SU-DHL-6 (cell line): Measurements from ENCODE around the gene EVL.

Source experiments
- H2AFZ ChIP-seq: fragments of 200-600 bp; sonication (generic); 2 replicates; pipeline ENCODE4 v1.6.1; 2014; ENCODE audit warnings: low read depth, mild to moderate bottlenecking, moderate library complexity, mixed read lengths, antibody characterized with exemption, low read length; ENCODE audit not compliant: severe bottlenecking
- H3F3A ChIP-seq: fragments of 200-600 bp; shearing (Covaris generic); 2 replicates; pipeline ENCODE4 v1.6.0; 2016; ENCODE audit warnings: antibody characterized with exemption, mild to moderate bottlenecking; ENCODE audit not compliant: insufficient read depth
- H3K27ac ChIP-seq: fragments of 200-600 bp; sonication (generic); 2 replicates; pipeline ENCODE4 v1.5.1; 2016; ENCODE audit warnings: low read depth, mild to moderate bottlenecking, low read length, moderate library complexity, mixed read lengths
- H3K27me3 ChIP-seq: fragments of 200-600 bp; sonication (generic), shearing (Covaris generic); 2 replicates; pipeline ENCODE4 v1.6.0; 2014; ENCODE audit warnings: mild to moderate bottlenecking, low read length
- H3K36me3 ChIP-seq: fragments of 200-600 bp; sonication (generic); 2 replicates; pipeline ENCODE4 v1.6.1; 2014; ENCODE audit warnings: mild to moderate bottlenecking, low read length, mixed read lengths
- H3K4me2 ChIP-seq: fragments of 300-600, 200-600 bp; shearing (Covaris generic), sonication (generic); 2 replicates; pipeline ENCODE4 v1.6.0; 2014; ENCODE audit warnings: low read length, low read depth, mild to moderate bottlenecking; ENCODE audit not compliant: poor library complexity, severe bottlenecking
- H3K4me3 ChIP-seq: fragments of 200-600 bp; sonication (generic); 2 replicates; pipeline ENCODE4 v1.5.1; 2014; ENCODE audit warnings: antibody characterized with exemption, low read length, mild to moderate bottlenecking, mixed read lengths; ENCODE audit not compliant: insufficient read depth, poor library complexity, severe bottlenecking
- H3K79me2 ChIP-seq: fragments of 200-600 bp; sonication (generic); 2 replicates; pipeline ENCODE4 v1.6.1; 2014; ENCODE audit warnings: mild to moderate bottlenecking, low read length, moderate library complexity; ENCODE audit not compliant: insufficient read depth
- H3K9ac ChIP-seq: fragments of 200-600 bp; sonication (generic); 2 replicates; pipeline ENCODE4 v1.7.0; 2014; ENCODE audit warnings: mild to moderate bottlenecking, low read length
- H3K9me2 ChIP-seq: fragments of 200-600 bp; sonication (generic); replicated peaks from 2 replicates; pipeline ENCODE4 v1.6.1; 2014; ENCODE audit warnings: low read length; ENCODE audit not compliant: insufficient read depth
- H3K9me3 ChIP-seq: fragments of 200-600 bp; sonication (generic); 2 replicates; pipeline ENCODE4 v1.6.1; 2014; ENCODE audit warnings: low read length, mixed read lengths; ENCODE audit not compliant: insufficient read depth
- H4K20me1 ChIP-seq: fragments of 200-600 bp; sonication (generic); 2 replicates; pipeline ENCODE4 v1.6.1; 2014; ENCODE audit warnings: low read depth, mild to moderate bottlenecking, antibody characterized with exemption, low read length, moderate library complexity, mixed read lengths
- EZH2phosphoT487 ChIP-seq: fragments of 200-600 bp; sonication (generic), shearing (Covaris generic); conservative IDR thresholded peaks from 2 replicates; pipeline ENCODE4 v1.6.1; 2018; ENCODE audit warnings: mild to moderate bottlenecking, antibody characterized with exemption, low read length, moderate library complexity, mixed read lengths
- TF ChIP-seq, protein P1 (sequence below): fragments of 200-600 bp; sonication (generic); IDR thresholded peaks from one replicate; pipeline ENCODE4 v1.5.1; 2017; ENCODE audit warnings: antibody characterized with exemption, mild to moderate bottlenecking, low read length, moderate library complexity; ENCODE audit not compliant: insufficient read depth, poor library complexity, severe bottlenecking

EVL gene

DNA sequence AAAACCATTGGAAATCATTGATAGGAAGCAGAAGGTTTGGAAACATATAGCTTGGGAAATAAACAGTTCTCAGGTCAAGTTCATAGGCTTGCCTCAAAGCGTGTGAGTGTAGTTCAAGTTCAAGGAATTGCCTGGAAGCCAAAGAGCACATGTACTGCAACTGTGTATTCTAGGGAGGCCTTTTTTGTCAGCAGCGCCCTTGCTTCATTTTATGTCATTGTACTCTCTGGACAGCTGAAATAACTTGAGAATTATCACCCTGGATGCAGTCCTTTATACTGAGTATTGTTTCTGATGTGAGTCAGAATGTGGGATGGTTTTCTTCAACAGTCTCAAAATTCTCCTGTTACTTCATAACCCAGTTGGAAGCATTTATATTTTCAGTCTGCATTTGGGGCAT lies 16.0 kb upstream of the EVL start:
- H3K4me3 ChIP-seq, result no peak overlapping the region

DNA sequence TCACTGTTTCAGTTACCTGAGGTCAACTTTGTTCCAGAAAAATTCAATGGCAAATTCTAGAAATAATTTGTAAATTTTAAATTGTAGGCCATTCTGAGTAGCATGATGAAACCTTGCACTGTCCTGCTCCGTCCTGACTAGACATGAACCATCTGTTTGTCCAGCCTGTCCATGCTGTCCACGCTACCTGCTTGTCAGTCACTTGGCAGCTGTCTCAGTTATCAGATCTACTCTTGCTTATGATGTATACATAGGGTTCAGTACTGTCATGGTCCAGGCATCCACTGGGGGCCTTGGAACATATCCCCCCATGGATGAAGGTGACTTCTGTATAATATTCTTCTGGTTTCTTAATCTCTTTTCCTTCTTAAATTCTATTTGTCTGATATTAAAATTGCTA lies 14.1 kb upstream of the EVL start:
- no peak overlapping the region for H3K4me3 ChIP-seq
- no peak for TF ChIP-seq EZH2phosphoT487
- TF ChIP-seq, protein P1, sequence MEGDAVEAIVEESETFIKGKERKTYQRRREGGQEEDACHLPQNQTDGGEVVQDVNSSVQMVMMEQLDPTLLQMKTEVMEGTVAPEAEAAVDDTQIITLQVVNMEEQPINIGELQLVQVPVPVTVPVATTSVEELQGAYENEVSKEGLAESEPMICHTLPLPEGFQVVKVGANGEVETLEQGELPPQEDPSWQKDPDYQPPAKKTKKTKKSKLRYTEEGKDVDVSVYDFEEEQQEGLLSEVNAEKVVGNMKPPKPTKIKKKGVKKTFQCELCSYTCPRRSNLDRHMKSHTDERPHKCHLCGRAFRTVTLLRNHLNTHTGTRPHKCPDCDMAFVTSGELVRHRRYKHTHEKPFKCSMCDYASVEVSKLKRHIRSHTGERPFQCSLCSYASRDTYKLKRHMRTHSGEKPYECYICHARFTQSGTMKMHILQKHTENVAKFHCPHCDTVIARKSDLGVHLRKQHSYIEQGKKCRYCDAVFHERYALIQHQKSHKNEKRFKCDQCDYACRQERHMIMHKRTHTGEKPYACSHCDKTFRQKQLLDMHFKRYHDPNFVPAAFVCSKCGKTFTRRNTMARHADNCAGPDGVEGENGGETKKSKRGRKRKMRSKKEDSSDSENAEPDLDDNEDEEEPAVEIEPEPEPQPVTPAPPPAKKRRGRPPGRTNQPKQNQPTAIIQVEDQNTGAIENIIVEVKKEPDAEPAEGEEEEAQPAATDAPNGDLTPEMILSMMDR, result no peak
- H3F3A ChIP-seq, result no peaks in the 10 kb centered on the region
- no peaks in the 10 kb centered on the region for H3K79me2 ChIP-seq
- no peaks in the 10 kb centered on the region for H3K9me3 ChIP-seq
- no peak overlapping the region for H2AFZ ChIP-seq
- no peak overlapping the region for H3K4me2 ChIP-seq
- H3K27me3 ChIP-seq, result no peaks in the 10 kb centered on the region
- no peak overlapping the region for H3K9ac ChIP-seq
- no peaks in the 10 kb centered on the region for H4K20me1 ChIP-seq
- no peaks in the 10 kb centered on the region for H3K9me2 ChIP-seq
- H3K27ac ChIP-seq, result no peak overlapping the region
- no peaks in the 10 kb centered on the region for H3K36me3 ChIP-seq

More for the DNA sequence above, 16.0 kb upstream of the EVL start:
- no peaks in the 10 kb centered on the region for H3F3A ChIP-seq
- no peaks in the 10 kb centered on the region for H3K36me3 ChIP-seq
- no peaks in the 10 kb centered on the region for H3K27me3 ChIP-seq
- H3K4me2 ChIP-seq, result no peak overlapping the region
- no peak overlapping the region for H3K27ac ChIP-seq
- H3K9ac ChIP-seq, result no peak overlapping the region
- H4K20me1 ChIP-seq, result no peaks in the 10 kb centered on the region
- H3K79me2 ChIP-seq, result no peaks in the 10 kb centered on the region
- no peak overlapping the region for H2AFZ ChIP-seq
- TF ChIP-seq, protein P1, result no peak
- no peak for TF ChIP-seq EZH2phosphoT487
- no peaks in the 10 kb centered on the region for H3K9me3 ChIP-seq
- no peaks in the 10 kb centered on the region for H3K9me2 ChIP-seq

DNA sequence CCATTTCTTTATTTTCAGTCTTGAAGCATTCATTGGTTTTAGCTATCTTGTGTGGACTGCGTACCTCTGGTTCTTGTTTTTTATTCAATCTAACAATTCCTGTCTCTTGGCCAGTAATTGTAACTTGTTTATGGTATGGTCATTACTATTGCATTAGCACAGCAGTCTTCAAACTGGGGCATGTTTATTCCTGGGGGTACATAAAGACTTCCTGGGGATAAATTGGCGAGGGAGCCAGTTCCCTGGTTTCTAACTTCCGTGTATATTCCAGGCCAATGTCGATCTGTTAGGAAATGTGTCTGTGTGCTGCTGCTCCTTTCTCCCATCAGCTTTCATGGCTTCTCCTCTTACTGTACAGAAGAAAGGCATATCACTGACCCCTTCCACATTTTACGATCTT lies 13.7 kb upstream of the EVL start:
- H3K36me3 ChIP-seq, result no peaks in the 10 kb centered on the region
- TF ChIP-seq, protein P1, result no peak
- no peak for TF ChIP-seq EZH2phosphoT487
- no peak overlapping the region for H3K27ac ChIP-seq
- no peak overlapping the region for H3K4me3 ChIP-seq
- H2AFZ ChIP-seq, result no peak overlapping the region
- no peak overlapping the region for H3K4me2 ChIP-seq
- H3K79me2 ChIP-seq, result no peaks in the 10 kb centered on the region
- H3K27me3 ChIP-seq, result no peaks in the 10 kb centered on the region
- H3K9me2 ChIP-seq, result no peaks in the 10 kb centered on the region
- H3K9ac ChIP-seq, result no peak overlapping the region
- H3F3A ChIP-seq, result no peaks in the 10 kb centered on the region
- H4K20me1 ChIP-seq, result no peaks in the 10 kb centered on the region
- H3K9me3 ChIP-seq, result no peaks in the 10 kb centered on the region

DNA sequence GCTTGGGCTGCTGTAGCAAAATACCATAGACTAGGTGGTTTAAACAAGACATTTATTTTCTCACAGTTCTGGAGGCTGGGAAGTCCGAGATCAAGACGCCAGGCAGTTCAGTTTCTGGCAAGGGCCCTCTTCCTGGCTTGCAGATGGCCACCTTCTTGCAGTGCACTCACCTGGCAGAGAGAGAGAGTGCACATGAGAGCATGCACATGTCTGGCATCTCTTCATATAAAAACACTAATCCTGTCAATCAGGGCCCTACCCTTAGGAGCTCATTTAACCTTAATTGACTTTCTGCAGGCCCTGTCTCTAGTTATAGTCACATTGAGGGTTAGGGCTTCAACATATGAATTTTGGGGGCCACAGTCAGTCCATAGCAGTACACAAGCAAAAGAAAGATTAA lies 12.4 kb upstream of the EVL start:
- Histone ChIP-seq H3K4me2 (no peak overlapping the region), H3K9me2 (no peaks in the 10 kb centered on the region), H3F3A (no peaks in the 10 kb centered on the region), H3K27ac (no peak overlapping the region), H3K9me3 (no peaks in the 10 kb centered on the region), H2AFZ (no peak overlapping the region), H3K9ac (no peak overlapping the region), H3K36me3 (no peaks in the 10 kb centered on the region), H4K20me1 (no peaks in the 10 kb centered on the region), H3K27me3 (no peaks in the 10 kb centered on the region), H3K79me2 (no peaks in the 10 kb centered on the region), H3K4me3 (no peak overlapping the region)
- no peak for TF ChIP-seq EZH2phosphoT487
- TF ChIP-seq, protein P1, result no peak
